Measurements from ENCODE around the gene SUGP1.

DNA sequence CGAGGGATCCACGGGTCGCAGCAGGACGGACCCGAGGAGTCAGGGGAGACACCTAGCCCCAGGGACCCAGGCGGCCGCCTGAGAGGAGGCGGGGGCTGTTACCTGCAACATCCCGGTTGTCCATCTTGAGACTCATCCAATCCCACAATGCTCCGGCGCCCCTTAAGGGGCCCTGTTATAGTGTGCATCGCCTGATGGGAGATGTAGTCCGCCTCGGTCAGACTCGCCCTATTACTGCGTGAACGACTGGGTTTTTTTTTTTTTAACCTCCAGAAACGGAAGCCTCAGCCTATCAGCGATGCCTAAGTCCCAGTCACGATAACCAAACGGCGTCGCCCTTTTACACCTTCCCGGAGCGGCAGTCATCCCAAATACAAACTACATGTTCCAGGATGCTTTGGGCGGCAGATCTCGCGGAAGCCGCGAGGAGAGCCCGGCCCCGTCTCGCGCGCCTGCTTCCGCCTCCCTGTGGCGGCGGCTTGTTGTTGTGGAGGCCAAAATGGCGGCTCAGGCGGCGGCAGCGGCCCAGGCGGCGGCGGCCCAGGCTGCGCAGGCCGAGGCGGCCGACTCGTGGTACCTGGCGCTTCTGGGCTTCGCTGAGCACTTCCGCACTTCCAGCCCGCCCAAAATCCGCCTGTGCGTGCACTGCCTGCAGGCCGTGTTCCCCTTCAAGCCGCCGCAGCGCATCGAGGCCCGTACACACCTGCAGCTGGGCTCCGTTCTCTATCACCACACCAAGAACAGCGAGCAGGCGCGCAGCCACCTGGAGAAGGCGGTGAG is at the start of gene SUGP1, which contains the start of gene MAU2:
- TF ChIP-seq, protein P1, sequence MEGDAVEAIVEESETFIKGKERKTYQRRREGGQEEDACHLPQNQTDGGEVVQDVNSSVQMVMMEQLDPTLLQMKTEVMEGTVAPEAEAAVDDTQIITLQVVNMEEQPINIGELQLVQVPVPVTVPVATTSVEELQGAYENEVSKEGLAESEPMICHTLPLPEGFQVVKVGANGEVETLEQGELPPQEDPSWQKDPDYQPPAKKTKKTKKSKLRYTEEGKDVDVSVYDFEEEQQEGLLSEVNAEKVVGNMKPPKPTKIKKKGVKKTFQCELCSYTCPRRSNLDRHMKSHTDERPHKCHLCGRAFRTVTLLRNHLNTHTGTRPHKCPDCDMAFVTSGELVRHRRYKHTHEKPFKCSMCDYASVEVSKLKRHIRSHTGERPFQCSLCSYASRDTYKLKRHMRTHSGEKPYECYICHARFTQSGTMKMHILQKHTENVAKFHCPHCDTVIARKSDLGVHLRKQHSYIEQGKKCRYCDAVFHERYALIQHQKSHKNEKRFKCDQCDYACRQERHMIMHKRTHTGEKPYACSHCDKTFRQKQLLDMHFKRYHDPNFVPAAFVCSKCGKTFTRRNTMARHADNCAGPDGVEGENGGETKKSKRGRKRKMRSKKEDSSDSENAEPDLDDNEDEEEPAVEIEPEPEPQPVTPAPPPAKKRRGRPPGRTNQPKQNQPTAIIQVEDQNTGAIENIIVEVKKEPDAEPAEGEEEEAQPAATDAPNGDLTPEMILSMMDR (IDR thresholded peaks at IDR 0.05), result peak; percentile 10 to 65 (median 39)
- peak; percentile 56 to 70 (median 70) for TF ChIP-seq POLR2A (IDR thresholded peaks at IDR 0.05)

All from body of pancreas (tissue), 4 donors.